HG02840 (cell line): ENCODE data around the gene AUH.
"Not testable (repeated sequence)": the region's sequence is repeated elsewhere in the genome, so short reads cannot be mapped to it uniquely, and the experiment has no call there.

Source experiments
- ATAC-seq: cut with Tn5 transposase; IDR thresholded peaks from one replicate; pipeline ENCODE4 v1.9.1; 2021; ENCODE audit warnings: mild to moderate bottlenecking, moderate library complexity, moderate number of reproducible peaks; ENCODE audit not compliant: unreplicated experiment, low FRiP score

AUH gene

GRCh38 chr9:91379426-91379825, 17.7 kb upstream of the AUH start:
- no peak for ATAC-seq

GRCh38 chr9:91378695-91379127, 17.0 kb upstream of the AUH start:
- no peak for ATAC-seq

GRCh38 chr9:91378054-91378453, 16.3 kb upstream of the AUH start:
- not testable (repeated sequence) for ATAC-seq

- ATAC-seq = no peak
Observed at GRCh38 chr9:91376239-91376638, 14.5 kb upstream of the AUH start.

GRCh38 chr9:91374939-91375338, 13.2 kb upstream of the AUH start:
- no peak for ATAC-seq

GRCh38 chr9:91371894-91372293, 10.2 kb upstream of the AUH start:
- ATAC-seq = no peak

GRCh38 chr9:91370006-91370405, 8.3 kb upstream of the AUH start:
- ATAC-seq = not testable (repeated sequence)

GRCh38 chr9:91364702-91365101, 3.0 kb upstream of the AUH start:
- no peak for ATAC-seq

- ATAC-seq = no peak
Observed at GRCh38 chr9:91364005-91364404, 2.3 kb upstream of the AUH start.

GRCh38 chr9:91362051-91362611, 413 bp upstream of the AUH start:
- ATAC-seq = peak; percentile 25

GRCh38 chr9:91360551-91361290, 997 bp downstream of the AUH start:
- no peak for ATAC-seq

- no peak for ATAC-seq
Observed at GRCh38 chr9:91359734-91360470, 1.8 kb downstream of the AUH start.

- no peak for ATAC-seq
Observed at GRCh38 chr9:91359083-91359482, 2.6 kb downstream of the AUH start.

- ATAC-seq = no peak
Observed at GRCh38 chr9:91354881-91355280, 6.8 kb downstream of the AUH start.

GRCh38 chr9:91349115-91349555, 12.6 kb downstream of the AUH start:
- no peak for ATAC-seq

GRCh38 chr9:91348191-91348807, 13.4 kb downstream of the AUH start:
- ATAC-seq = no peak

- ATAC-seq = no peak
Observed at GRCh38 chr9:91347377-91347776, 14.3 kb downstream of the AUH start.

- ATAC-seq = no peak
Observed at GRCh38 chr9:91346644-91347043, 15.1 kb downstream of the AUH start.

GRCh38 chr9:91345978-91346377, 15.7 kb downstream of the AUH start:
- no peak for ATAC-seq

GRCh38 chr9:91342575-91342974, 19.1 kb downstream of the AUH start:
- no peak for ATAC-seq

GRCh38 chr9:91341749-91342148, 20.0 kb downstream of the AUH start:
- ATAC-seq = no peak
